HG02763 (cell line): ENCODE results near the gene OR2V1.
"Not testable (repeated sequence)": the region's sequence is repeated elsewhere in the genome, so short reads cannot be mapped to it uniquely, and the experiment has no call there.

Source experiments
- ATAC-seq: cut with Tn5 transposase; IDR thresholded peaks from one replicate; pipeline ENCODE4 v1.9.1; 2021; ENCODE audit warnings: mild to moderate bottlenecking, moderate library complexity; ENCODE audit not compliant: unreplicated experiment

The OR2V1 gene, protein sequence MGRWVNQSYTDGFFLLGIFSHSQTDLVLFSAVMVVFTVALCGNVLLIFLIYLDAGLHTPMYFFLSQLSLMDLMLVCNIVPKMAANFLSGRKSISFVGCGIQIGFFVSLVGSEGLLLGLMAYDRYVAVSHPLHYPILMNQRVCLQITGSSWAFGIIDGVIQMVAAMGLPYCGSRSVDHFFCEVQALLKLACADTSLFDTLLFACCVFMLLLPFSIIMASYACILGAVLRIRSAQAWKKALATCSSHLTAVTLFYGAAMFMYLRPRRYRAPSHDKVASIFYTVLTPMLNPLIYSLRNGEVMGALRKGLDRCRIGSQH

DNA sequence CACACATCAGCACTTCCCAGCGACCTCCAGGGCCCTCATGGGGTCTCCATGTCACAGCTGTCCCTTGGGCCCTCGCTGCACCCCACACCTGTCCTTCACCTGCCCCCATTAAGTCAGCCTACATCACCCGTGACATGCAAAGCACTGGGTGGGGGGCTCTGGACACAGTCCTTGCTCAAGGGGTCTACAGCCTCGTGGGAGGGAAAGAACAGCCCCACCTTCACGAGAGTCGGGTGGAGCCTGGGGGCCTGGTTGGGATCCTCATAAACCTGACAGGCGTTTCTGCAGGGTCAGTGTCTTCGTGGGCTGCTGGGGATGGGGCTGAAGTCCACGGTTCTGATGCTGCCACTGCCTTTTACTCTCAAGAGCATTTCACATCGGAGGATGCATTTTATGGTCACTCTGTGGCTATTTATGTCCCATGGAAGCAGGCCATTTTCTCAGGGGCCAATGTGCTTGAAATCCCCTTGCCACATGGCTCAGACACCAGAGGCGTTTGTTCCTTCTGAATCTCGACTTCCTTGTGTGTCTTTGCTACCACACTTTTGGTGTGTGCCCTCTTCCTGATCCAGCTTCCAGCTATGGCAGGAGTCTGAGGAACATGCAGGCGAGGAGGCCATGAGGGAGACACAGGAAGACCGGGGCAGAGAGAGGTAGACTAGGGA is at the start of gene OR2V1:
Gene OR2V1, minus strand, starts transcription at position 338 of the 665 bp plus-strand sequence. CDS start 5,865 bp downstream, outside the sequence.
- ATAC-seq, result no peak

DNA sequence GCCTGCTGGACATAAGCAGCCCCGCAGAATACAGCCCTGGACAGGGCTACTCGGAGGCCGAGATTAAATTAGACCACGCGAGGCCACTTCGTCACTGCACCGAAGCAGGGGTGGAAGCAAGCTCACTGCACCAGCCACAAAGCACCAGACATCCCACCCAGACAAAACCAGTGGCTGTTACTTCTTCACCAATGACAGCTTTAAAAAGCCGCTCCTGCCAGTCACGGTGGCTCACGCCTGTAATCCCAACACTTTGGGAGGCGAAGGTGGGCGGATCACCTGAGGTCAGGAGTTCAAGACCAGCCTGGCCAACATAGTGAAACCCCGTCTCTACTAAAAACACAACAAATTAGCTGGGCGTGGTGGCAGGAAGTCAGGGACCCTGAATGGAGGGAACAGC is 46.6 kb upstream of the OR2V1 start:
- ATAC-seq, result not testable (repeated sequence)

DNA sequence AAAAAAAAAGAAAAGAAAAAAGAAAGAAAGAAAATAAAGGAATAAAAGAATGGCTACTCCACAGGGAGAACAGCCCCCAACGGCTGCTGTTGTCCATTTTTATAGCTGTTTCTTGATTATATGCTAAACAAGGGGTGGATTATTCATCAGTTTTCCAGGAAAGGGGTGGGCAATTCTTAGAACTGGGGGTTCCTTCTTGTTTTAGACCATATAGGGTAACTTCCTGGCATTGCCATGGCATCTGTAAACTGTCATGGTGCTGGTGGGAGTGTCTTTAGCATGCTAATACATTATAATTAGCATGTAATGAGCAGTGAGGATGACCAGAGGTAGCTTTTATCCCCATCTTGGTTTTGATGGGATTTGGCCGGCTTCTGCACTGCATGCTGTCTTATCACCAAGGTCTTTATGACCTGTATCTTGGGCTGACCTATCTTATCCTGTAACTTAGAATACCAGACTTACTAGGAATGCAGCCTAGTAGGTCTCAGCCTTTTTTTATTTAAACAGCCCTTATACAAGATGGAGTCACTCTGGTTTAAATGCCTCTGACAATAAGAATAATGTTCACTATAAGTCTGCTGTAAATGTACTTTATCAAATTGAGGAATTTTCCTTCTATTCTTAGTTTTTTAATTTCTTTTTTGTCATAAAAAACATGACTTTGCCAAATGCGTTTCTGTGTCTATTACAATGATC is 45.4 kb upstream of the OR2V1 start:
- ATAC-seq, result no peak

DNA sequence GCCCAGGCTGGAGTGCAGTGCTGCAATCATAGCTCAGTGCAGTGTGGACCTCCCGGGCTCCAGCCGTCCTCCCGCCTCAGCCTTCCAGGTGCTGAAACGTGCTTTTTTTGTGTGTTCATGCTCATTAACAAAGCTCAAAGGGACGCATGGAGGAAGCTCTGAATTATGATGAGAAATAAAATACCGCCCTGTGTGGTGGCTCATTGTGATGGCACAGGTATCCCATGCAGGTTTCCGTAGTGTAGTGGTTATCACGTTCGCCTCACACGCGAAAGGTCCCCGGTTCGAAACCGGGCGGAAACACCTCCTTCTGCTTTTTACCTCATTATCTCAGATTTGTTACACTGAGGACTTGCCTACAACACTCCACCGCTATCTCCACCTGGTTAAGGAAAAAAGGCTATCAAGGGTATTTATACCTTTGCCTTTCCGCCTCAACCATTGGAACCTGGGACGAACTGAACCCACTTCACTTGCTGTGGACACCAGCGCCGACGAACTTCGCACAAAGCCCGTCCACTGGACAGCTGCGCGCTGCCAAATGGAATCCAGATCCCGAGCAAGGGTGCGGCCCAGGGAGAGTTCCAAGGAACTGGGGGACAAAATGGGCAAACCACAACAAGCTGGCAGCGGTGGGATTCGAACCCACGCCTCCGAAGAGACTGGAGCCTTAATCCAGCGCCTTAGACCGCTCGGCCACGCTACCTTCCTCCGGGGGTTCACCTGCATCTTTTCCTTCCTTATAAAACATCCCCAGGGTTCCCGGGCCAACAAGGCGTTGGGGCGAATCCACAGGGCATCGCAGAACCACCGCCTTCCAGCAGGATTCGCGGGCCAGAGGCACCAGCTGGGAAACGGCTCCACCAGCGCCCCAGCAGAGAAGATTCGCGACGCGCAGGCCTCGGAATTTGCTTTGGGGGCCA is 42.7 kb upstream of the OR2V1 start:
- ATAC-seq, result peak; percentile 41

DNA sequence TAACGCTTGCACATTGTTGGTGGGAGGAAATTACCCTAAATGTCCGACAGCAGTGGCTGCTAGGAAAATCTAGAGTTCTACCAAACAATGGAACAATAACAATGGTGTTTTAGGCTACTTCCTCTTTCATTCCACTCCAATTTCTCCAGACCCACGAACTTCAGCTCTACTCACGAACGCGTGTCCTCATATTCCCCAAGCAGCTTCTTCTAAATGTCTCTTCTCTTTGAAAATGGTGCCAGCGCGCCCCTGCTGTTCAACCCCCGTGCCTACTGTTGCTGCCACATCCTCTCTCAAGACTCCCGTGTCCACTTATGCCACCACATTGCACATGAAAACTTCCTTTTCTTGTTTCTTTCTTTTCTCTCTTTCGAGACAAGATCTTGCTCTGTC is 42.1 kb upstream of the OR2V1 start:
- ATAC-seq, result peak; percentile 24

DNA sequence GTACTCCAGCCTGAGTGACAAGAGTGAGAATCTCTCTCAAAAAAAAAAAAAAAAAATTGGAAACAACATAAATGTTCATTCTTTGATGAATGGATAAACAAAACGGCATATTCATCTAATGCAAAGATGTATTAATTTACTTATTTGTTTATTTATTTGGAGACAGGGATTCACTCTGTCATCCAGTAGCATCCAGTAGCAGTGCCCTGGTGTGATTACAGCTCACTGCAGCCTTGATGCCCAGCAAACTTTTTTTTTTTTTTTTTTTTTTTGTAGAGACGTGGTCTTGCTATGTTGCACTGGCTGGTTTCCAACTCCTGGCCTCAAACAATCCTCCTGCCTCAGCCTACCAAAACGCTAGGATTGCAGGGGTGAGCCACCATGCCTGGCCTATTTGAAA is 40.8 kb upstream of the OR2V1 start:
- ATAC-seq, result no peak

DNA sequence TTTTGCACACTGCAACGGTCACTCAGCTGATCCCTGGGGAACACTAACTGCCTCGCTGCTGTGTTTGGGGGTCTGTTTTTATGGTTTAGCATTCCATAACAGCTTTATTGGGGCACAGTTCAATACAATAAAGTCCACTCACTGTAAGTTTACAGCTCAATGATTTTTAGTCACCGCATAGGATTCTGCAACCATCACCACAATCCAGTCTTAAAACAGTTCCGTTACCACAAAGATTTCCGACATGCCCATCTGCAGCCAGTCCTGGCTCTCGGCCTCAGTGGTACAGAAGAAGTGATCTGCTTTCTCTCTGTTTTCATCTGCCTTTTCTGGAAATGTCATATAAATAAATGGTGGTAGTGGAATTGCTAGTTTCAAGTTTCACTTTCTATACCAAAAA is 40.0 kb upstream of the OR2V1 start:
- no peak for ATAC-seq

DNA sequence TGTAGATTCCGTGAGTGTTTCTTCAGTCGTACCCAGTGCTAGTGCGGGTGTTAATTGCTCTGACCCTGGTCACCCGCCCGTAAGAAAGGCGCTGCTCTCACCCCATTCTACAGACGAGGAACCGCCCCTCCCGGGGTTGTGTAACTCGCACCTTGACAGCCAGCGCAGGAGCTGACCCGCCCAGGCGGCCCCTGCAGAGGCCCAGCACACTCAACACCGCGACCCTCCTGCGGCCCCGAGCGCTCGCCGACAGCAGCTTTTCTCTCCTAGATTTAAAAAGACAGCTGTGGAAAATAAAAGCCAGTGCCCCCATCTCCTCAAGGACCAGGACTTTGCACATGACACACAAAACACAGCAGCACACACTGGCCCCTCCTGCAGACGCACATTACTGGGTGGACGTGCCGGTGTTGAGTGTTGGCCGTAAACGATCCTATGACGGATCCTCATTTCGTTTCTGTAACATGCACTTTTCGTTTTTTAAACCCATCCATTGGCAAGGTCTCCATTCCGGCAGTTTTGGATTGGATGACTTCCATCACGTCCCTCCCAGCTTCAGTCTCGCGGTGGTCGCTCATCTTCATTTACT is 39.4 kb upstream of the OR2V1 start:
- no peak for ATAC-seq

DNA sequence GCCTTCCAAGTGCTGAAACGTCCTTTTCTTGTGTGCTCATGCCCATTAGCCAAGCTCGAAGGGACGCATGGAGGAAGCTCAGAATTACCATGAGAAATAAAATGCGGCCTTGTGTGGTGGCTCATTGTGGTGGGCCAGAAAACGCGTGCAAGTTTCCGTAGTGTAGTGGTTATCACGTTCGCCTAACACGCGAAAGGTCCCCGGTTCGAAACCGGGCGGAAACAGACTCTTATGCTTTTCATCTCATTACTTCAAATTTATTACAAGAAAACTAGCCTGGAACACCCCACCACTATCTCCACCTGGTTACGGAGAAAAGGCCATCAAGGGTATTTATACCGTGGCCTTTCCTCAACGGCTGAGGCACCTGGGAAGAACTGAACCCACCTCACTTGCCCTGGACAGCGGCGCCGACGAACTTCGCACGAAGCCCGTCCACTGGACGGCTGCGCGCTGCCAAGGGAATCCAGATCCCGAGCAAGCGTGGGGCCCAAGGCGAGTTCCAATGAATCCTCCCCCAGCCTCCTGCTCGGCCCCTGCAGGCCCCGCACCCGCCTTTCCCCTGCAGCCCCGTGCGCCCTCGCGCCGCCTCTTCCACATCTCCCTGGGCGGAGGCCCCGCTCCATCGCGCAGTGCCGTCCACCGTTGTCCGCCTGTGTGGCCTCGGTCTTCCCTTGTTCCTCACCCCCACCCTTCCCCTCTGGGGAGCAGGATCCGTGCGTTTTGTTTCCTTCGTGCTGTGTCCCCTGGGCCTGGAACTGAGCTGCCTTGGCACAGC is 38.7 kb upstream of the OR2V1 start:
- ATAC-seq, result peak; percentile 32

DNA sequence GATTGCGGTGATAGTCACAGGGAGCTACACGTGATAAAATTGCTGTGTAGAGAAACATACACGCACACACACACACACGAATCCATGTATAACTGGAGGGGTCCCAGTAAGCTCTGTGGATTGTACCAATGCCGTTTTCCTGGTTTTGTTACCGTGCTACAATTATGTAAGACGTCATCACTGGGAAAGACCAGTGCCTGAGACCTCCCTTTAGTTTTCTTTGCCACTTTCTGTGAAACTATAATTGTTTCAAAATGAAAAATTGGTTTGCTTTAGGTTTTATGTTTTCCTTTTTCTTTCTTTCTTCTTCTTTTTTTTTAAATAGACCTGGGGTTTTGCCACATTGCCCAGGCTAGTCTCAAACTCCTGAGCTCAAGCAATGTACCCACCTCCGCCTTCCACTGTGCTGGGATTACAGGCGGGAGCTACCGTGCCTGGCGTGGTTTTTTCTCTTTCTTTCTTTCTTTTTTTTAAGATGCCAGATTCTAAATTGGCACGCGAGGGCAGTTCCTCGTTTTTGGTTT is 37.7 kb upstream of the OR2V1 start:
- no peak for ATAC-seq

DNA sequence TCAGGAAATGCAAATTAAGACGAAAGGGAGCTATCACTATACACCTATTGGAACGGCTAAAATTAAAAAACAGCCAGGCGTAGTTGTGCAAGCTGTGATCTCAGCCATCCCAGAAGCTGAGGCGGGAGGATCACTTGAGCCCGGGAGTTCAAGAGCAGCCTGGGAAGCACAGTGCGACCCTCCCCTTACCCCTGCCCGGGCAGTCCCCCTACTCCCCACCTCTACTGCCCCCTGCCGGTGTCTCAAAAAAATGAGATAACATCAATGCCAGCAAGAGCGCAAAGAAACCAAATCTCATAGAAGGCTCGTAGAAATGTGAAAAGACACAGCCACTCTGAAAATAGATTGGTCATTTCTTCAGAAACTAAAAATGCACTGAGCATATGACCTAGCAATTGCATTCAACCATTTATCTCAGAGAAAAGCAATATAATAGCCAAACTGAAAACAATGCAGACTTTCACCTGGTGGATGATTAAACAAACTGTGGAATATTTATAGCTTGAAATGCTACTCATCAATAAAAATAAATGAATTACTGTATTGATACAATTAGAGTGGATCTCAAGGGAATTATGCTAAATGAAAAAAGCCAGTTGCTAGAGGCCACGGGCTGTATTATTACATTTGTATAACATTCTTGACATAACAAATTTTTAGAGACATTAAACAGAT is 37.0 kb upstream of the OR2V1 start:
- no peak for ATAC-seq

DNA sequence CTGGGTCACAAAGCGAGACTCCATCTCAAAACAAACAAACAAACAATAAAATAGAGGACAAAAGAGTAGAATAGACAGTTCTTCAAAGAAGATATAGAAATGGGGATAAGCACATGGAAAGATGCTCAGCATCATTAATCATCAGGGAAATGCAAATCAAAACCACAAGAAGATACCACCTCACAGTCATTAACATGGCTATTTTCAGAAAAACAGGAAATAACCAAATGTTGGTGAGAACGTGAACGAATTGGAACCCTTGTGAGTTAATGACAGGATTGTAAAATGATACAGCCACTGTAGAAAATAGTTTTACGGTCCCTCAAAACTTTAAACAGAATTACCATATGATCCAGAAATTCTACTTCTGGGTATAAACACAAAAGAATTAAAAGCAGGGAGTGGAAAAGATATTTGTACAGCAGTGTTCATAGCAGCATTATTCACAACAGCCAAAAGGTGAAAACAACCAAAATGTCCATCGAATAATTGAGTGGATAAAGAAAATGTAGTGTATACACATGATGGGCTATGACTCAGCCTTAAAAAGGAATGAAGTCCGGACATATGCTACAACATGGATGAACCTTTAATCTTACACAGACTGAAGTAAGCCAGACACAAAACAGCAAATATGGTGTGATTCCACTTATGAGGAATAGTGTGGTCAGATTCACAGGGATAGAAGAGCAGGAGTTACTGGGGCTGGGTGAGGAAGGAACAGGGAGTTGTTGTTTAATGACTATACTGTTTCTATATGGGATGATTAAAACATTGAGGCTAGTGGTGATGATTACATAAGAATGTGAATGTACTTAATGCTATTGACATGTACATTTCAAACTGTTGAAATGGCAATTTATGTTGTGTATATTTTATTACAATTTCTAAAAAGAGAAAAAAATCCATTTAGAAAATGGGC is 36.1 kb upstream of the OR2V1 start:
- no peak for ATAC-seq

DNA sequence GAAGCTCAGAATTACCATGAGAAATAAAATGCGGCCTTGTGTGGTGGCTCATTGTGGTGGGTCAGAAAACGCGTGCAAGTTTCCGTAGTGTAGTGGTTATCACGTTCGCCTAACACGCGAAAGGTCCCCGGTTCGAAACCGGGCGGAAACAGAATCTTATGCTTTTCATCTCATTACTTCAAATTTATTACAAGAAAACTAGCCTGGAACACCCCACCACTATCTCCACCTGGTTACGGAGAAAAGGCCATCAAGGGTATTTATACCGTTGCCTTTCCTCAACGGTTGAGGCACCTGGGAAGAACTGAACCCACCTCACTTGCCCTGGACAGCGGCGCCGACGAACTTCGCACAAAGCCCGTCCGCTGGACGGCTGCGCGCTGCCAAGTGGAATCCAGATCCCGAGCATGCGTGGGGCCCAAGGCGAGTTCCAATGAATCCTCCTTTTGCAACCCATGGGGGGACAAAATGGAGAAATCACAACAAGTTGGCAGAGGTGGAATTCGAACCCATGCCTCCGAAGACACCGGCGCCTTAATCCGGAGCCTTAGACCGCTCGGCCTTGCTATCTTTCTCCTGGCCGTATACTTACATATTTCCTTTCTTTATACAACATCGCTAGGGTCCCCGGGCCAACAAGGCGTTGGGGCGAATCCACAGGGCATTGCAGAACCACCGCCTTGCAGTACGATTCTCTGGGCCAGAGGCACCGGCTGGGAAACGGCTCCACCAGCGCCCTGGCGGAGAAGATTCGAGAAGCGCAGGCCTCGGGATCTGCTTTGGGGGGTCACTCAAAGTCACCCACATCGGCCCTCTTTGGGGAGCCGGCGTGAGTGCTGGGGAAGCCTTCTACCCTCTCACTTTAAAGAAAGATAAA is 33.3 kb upstream of the OR2V1 start:
- ATAC-seq, result no peak

DNA sequence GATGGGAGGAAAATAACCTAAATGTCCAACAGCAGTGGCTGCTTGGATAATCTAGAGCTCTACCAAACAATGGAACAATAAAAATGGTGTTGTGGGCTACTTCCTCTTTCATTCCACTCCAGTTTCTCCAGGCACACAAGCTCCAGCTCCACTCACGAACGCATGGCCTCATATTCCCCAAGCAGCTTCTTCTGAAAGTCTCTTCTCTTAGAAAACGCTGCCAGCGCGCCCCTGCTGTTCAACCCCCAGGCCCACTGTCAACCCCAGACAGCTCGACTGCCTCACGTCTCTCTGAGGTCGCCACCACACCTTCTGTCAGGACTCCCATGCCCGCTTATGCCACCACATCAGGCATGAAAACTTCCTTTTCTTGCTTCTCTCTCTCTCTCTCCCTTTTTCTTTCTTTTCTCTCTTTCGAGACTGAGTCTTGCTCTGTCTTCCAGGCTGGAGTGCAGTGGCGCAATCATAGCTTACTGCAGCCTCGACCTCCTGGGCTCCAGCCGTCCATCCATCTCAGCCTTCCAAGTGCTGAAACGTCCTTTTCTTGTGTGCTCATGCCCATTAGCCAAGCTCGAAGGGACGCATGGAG is 32.6 kb upstream of the OR2V1 start:
- no peak for ATAC-seq

DNA sequence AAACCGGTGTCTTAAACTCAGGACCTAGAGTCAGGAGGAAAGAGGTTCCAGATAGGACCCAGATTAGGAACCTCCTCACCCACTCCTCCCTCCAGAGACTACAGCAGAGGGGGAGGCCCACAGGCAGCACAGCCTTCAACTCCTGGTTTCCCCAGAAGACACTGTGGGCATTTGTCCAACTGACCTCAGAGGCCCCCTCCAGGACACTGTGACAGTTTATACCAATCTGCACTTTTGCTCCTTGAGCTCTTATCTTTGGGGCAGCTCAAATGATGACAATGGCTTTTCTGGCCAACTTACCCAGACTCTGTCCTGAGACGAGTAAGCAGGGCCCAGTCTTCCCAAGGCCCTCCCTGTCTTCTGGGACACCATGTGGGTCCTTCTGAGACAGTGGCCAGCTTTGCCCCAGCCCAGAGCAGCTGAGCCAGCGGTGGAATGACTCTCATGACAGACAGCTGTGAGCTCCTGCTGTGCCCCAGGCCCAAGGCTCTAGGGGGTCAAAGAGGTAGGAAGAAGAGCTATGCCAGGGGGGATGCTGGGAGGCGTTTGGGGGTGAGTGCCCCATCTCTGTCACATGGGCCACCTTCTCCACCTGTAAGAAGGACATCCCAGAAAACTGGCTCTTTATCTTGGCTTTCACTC is 30.7 kb upstream of the OR2V1 start:
- no peak for ATAC-seq
